PC-9 (cell line): ENCODE measurements around the gene FAM131A.

Experiments
- CTCF ChIP-seq: fragments of 200-600 bp; sonication (generic); conservative IDR thresholded peaks from 2 replicates; pipeline ENCODE4 v1.6.1; 2017; ENCODE audit warnings: mixed run types, antibody characterized with exemption, mild to moderate bottlenecking, moderate library complexity
- EZH2 ChIP-seq: fragments of 200-600 bp; sonication (generic); IDR thresholded peaks from 2 replicates; pipeline ENCODE4 v1.8.0; 2017; ENCODE audit warnings: antibody characterized with exemption, low read depth

GRCh38 chr3:184322731-184323487 lies 14.5 kb upstream of the FAM131A start:
- TF ChIP-seq CTCF, result no peak
- TF ChIP-seq EZH2, result no peak
